Natural killer cell (primary cell): ENCODE data around the gene MYBPH. TPM values are rescaled to one million over a fixed set of nuclear protein-coding genes. Genes with fewer than 3 reads are reported as not detected.

Source experiments
- ATAC-seq, 3 donors: fragments of 150-1000 bp in 2 of 3; fragments of 200-7000 bp in 1 of 3; cut with Tn5 transposase; 1 replicate in 1 of 3; 2 replicates in 2 of 3; pipeline ENCODE4 v1.10.0; 2021; ENCODE audit warnings: mild to moderate bottlenecking in 2 of 3, moderate library complexity in 2 of 3
- DNase-seq, 2 donors: peaks; one replicate each; pipeline versions ENCODE4 v3.0.0 to v3.0.0-alpha.2; 2013 to 2021; ENCODE audit warnings: mixed read lengths in 1 of 2
- H3K27ac ChIP-seq: one replicate; pipeline ENCODE4 v1.5.1; 2013; ENCODE audit warnings: mild to moderate bottlenecking, low read length
- H3K27me3 ChIP-seq: one replicate; pipeline ENCODE4 v1.6.1; 2013; ENCODE audit warnings: low read length; ENCODE audit not compliant: control insufficient read depth, insufficient read depth
- H3K36me3 ChIP-seq: one replicate; pipeline ENCODE4 v1.6.1; 2013; ENCODE audit warnings: low read length; ENCODE audit not compliant: control insufficient read depth, insufficient read depth
- H3K4me1 ChIP-seq: one replicate; pipeline ENCODE4 v1.6.1; 2013; ENCODE audit warnings: low read length; ENCODE audit not compliant: control insufficient read depth, insufficient read depth
- H3K4me3 ChIP-seq: one replicate; pipeline ENCODE4 v1.5.1; 2013; ENCODE audit warnings: low read length
- H3K9me3 ChIP-seq: one replicate; pipeline ENCODE4 v1.6.1; 2013; ENCODE audit warnings: low read length; ENCODE audit not compliant: control insufficient read depth, insufficient read depth
- H3K27ac Mint-ChIP-seq, 2 donors: one replicate each; pipeline ENCODE4 v1.8.0; 2022; ENCODE audit warnings: mild to moderate bottlenecking in 2 of 2, mixed read lengths in 2 of 2, moderate library complexity in 1 of 2
- H3K27me3 Mint-ChIP-seq, 2 donors: one replicate each; pipeline ENCODE4 v1.8.0; 2022; ENCODE audit warnings: low read depth in 2 of 2, mixed read lengths in 2 of 2
- H3K36me3 Mint-ChIP-seq: one replicate; pipeline ENCODE4 v1.8.0; 2022; ENCODE audit warnings: mixed read lengths
- H3K4me1 Mint-ChIP-seq, 2 donors: one replicate each; pipeline ENCODE4 v1.8.0; 2022; ENCODE audit warnings: mixed read lengths in 2 of 2
- H3K4me3 Mint-ChIP-seq: one replicate; pipeline ENCODE4 v1.8.0; 2022; ENCODE audit warnings: mild to moderate bottlenecking, moderate library complexity, mixed read lengths
- H3K9me3 Mint-ChIP-seq, 2 donors: one replicate each; pipeline ENCODE4 v1.8.0; 2022; ENCODE audit warnings: mixed read lengths in 2 of 2
- CTCF ChIP-seq: fragments of 200-600 bp; IDR thresholded peaks from one replicate; pipeline ENCODE4 v1.8.0; 2022; ENCODE audit warnings: antibody characterized with exemption
- WGBS: methylation state at CpG from one replicate; pipeline ENCODE4 v1.1.7; 2013; ENCODE audit warnings: missing lambda C conversion rate; ENCODE audit not compliant: insufficient coverage; 5-methylcytosine and 5-hydroxymethylcytosine counted together
- intact Hi-C: fragments of 100-400 bp; cut with micrococcal nuclease; formaldehyde crosslinking; loops from one replicate; pipeline ENCODE4 v1.14.2; 2022
- total RNA-seq, 4 donors: library from RNA; stranded (reverse); fragments of 120-200 nt in 1 of 4; gene quantifications; one replicate each; pipeline versions ENCODE4 v1.2.3 to v1.2.4, GENCODE V29; 2013 to 2022

The MYBPH gene
- total RNA-seq, 3 donors from 2014 or later (not counting 1 experiment from before 2014, with no cell fraction given): not detected

- Mint-ChIP-seq H3K27me3 (peaks cover 11 to 23% of the 10 kb centered on the region in 2 donors), H3K27ac (no peak overlapping the region), H3K4me3 (no peak overlapping the region), H3K36me3 (no peaks in the 10 kb centered on the region), H3K4me1 (no peaks in the 10 kb centered on the region), H3K9me3 (no peaks in the 10 kb centered on the region)
- H3K27ac ChIP-seq: no peak overlapping the region
- intact Hi-C loops: no loop called here
- no peaks in the 10 kb centered on the region for H3K27me3 ChIP-seq
- no peak overlapping the region for H3K4me3 ChIP-seq
- no peaks in the 10 kb centered on the region for H3K9me3 ChIP-seq
- no peak for TF ChIP-seq CTCF
- DNase-seq (no peak), ATAC-seq (no peak)
- H3K4me1 ChIP-seq: no peaks in the 10 kb centered on the region
- H3K36me3 ChIP-seq: no peaks in the 10 kb centered on the region
Measured at GRCh38 chr1:203210350-203210749, 34.7 kb upstream of the MYBPH start.

- Histone ChIP-seq H3K9me3 (no peaks in the 10 kb centered on the region), H3K4me3 (no peak overlapping the region), H3K36me3 (no peaks in the 10 kb centered on the region), H3K4me1 (no peaks in the 10 kb centered on the region), H3K27ac (no peak overlapping the region), H3K27me3 (no peaks in the 10 kb centered on the region)
- Mint-ChIP-seq H3K9me3 (no peaks in the 10 kb centered on the region), H3K27me3 (peaks cover 14 to 21% of the 10 kb centered on the region in 2 donors), H3K27ac (no peak overlapping the region), H3K4me1 (no peaks in the 10 kb centered on the region), H3K36me3 (no peaks in the 10 kb centered on the region), H3K4me3 (no peak overlapping the region)
- DNase-seq (no peak), ATAC-seq (no peak)
- intact Hi-C loops: no loop called here
- TF ChIP-seq CTCF: no peak
- WGBS: 88% methylated on average over 1 of the region's 1 CpG
Measured at GRCh38 chr1:203208181-203208580, 32.6 kb upstream of the MYBPH start.

- H3K27ac ChIP-seq: no peak overlapping the region
- peaks cover 1% of the 10 kb centered on the region for H3K4me1 ChIP-seq
- H3K27me3 ChIP-seq: no peaks in the 10 kb centered on the region
- 65% methylated on average over 2 of the region's 2 CpGs for WGBS
- DNase-seq (no peak), ATAC-seq (no peak)
- H3K27me3 Mint-ChIP-seq: peaks cover 13 to 21% of the 10 kb centered on the region in 2 donors
- no peaks in the 10 kb centered on the region for H3K36me3 ChIP-seq
- no peaks in the 10 kb centered on the region for H3K9me3 ChIP-seq
- H3K36me3 Mint-ChIP-seq: no peaks in the 10 kb centered on the region
- no peaks in the 10 kb centered on the region for H3K9me3 Mint-ChIP-seq
- H3K4me3 Mint-ChIP-seq: no peak overlapping the region
- TF ChIP-seq CTCF: no peak
- H3K4me1 Mint-ChIP-seq: no peaks in the 10 kb centered on the region
- H3K27ac Mint-ChIP-seq: no peak overlapping the region
- no peak overlapping the region for H3K4me3 ChIP-seq
- intact Hi-C loops: no loop called here
Measured at GRCh38 chr1:203207751-203208150, 32.1 kb upstream of the MYBPH start.

GRCh38 chr1:203206129-203206687 is 30.6 kb upstream of the MYBPH start:
- ATAC-seq: no peak
- Mint-ChIP-seq H3K4me3 (no peak overlapping the region), H3K4me1 (no peaks in the 10 kb centered on the region), H3K9me3 (no peaks in the 10 kb centered on the region), H3K27me3 (peaks cover 20 to 24% of the 10 kb centered on the region in 2 donors), H3K36me3 (no peaks in the 10 kb centered on the region), H3K27ac (no peak overlapping the region)
- peaks cover 7% of the 10 kb centered on the region for H3K4me1 ChIP-seq
- TF ChIP-seq CTCF: no peak
- 83% methylated on average over 4 of the region's 5 CpGs for WGBS
- intact Hi-C loops: no loop called here
- no peaks in the 10 kb centered on the region for H3K36me3 ChIP-seq
- DNase-seq: no peak
- H3K27ac ChIP-seq: no peak overlapping the region
- no peaks in the 10 kb centered on the region for H3K27me3 ChIP-seq
- no peak overlapping the region for H3K4me3 ChIP-seq
- no peaks in the 10 kb centered on the region for H3K9me3 ChIP-seq
